Lung (tissue), 12 donors: Measurements from ENCODE around the gene RNF215. TPM values are rescaled to one million over a fixed set of nuclear protein-coding genes. Genes with fewer than 3 reads are reported as not detected.
A peak's percentile ranks its signal among the peaks of the same experiment; 100 is the strongest.

Source experiments
- ATAC-seq: fragments of 200-7000 bp; cut with Tn5 transposase; one replicate; pipeline ENCODE4 v1.9.1; 2020; ENCODE audit warnings: moderate number of reproducible peaks; ENCODE audit not compliant: insufficient read depth, low FRiP score
- DNase-seq, 3 donors: peaks; one replicate each; pipeline ENCODE4 v3.0.0-alpha.2; 2013 to 2017
- H3K27ac ChIP-seq, 2 donors: one replicate each; pipeline ENCODE4 v1.5.1; 2013; ENCODE audit warnings: mild to moderate bottlenecking in 2 of 2, moderate library complexity in 2 of 2, control low read depth in 1 of 2, inconsistent platforms in 1 of 2, low read depth in 1 of 2, low read length in 1 of 2
- H3K27me3 ChIP-seq, 3 donors: one replicate each; pipeline ENCODE4 v1.5.1; 2013; ENCODE audit warnings: low read length in 2 of 3; ENCODE audit not compliant: control insufficient read depth in 3 of 3, insufficient read depth in 3 of 3
- H3K36me3 ChIP-seq, 4 donors: one replicate each; pipeline ENCODE4 v1.5.1; 2013; ENCODE audit warnings: low read length in 4 of 4, mild to moderate bottlenecking in 1 of 4, moderate library complexity in 1 of 4; ENCODE audit not compliant: control insufficient read depth in 4 of 4, insufficient read depth in 4 of 4
- H3K4me1 ChIP-seq, 5 donors: one replicate each; pipeline ENCODE4 v1.5.1; 2013; ENCODE audit warnings: low read length in 5 of 5, mild to moderate bottlenecking in 2 of 5, moderate library complexity in 1 of 5; ENCODE audit not compliant: control insufficient read depth in 5 of 5, insufficient read depth in 5 of 5
- H3K4me3 ChIP-seq: one replicate; pipeline ENCODE4 v1.5.1; 2013; ENCODE audit warnings: mild to moderate bottlenecking, control low read depth, moderate library complexity
- H3K9ac ChIP-seq, 2 donors: one replicate each; pipeline ENCODE4 v1.5.1; 2013; ENCODE audit warnings: low read length in 2 of 2, control low read depth in 1 of 2; ENCODE audit not compliant: insufficient read depth in 1 of 2
- H3K9me3 ChIP-seq, 4 donors: one replicate each; pipeline ENCODE4 v1.5.1; 2013; ENCODE audit warnings: low read length in 3 of 4, mild to moderate bottlenecking in 1 of 4, moderate library complexity in 1 of 4; ENCODE audit not compliant: control insufficient read depth in 4 of 4, insufficient read depth in 3 of 4
- CTCF ChIP-seq: IDR thresholded peaks from 2 replicates; pipeline ENCODE4 v1.5.1; 2012; ENCODE audit warnings: mild to moderate bottlenecking; ENCODE audit errors: control extremely low read depth, extremely low read depth
- WGBS, 2 donors: extraction: QIAGEN DNeasy Blood & Tissue Kit; methylation state at CpG; one replicate each; pipeline ENCODE4 v1.1.7; 2013; 5-methylcytosine and 5-hydroxymethylcytosine counted together
- polyA plus RNA-seq, 2 donors: library from polyadenylated mRNA; stranded (reverse); fragments of 200-250 nt; gene quantifications; one replicate each; pipeline ENCODE4 v1.2.1, GENCODE V29; 2013
- total RNA-seq, 2 donors: library from RNA; depleted of rRNA in 1 of 2; stranded (reverse); fragments of >200 nt in 1 of 2; gene quantifications; one replicate each; pipeline ENCODE4 v1.2.1, GENCODE V29; 2014 to 2021
- donor health status: control.
- donor health status: control.
- donor health status: Bipolar disorder and iron deficiency.
- donor health status: healthy.
- donor health status: DM: yes; HTN: yes; CAD: no.

Gene RNF215
- total and polyA plus RNA-seq, 4 donors = 8.5 to 19.7 (median 9.6) TPM

GRCh38 chr22:30337461-30337778, 49.8 kb downstream of the RNF215 start:
- peak overlapping the region in 1 of 2 donors; percentile 0 for H3K27ac ChIP-seq

GRCh38 chr22:30336752-30337460, 50.3 kb downstream of the RNF215 start:
- Histone ChIP-seq H3K4me1 (no peaks in the 10 kb centered on the region), H3K9ac (no peak overlapping the region), H3K4me3 (no peak overlapping the region), H3K36me3 (peaks cover 57 to 92% (median 74%) of the 10 kb centered on the region in 4 donors), H3K9me3 (peaks cover 0 to 2% (median 0%) of the 10 kb centered on the region in 4 donors), H3K27me3 (no peaks in the 10 kb centered on the region), H3K27ac (peak overlapping the region in 1 of 2 donors; percentile 0)
- no peak for TF ChIP-seq CTCF
- ATAC-seq = no peak
- 88 to 92% methylated on average over 4 of the region's 4 CpGs for WGBS, 2 donors
- no peak for DNase-seq

More at GRCh38 chr22:30337461-30337778, 49.8 kb downstream of the RNF215 start:
- Histone ChIP-seq H3K36me3 (peaks cover 62 to 94% (median 77%) of the 10 kb centered on the region in 4 donors), H3K4me1 (no peaks in the 10 kb centered on the region), H3K27me3 (no peaks in the 10 kb centered on the region), H3K9ac (no peak overlapping the region), H3K4me3 (no peak overlapping the region), H3K9me3 (peaks cover 0 to 2% (median 0%) of the 10 kb centered on the region in 4 donors)
- 88 to 96% methylated on average over 8 of the region's 8 CpGs for WGBS, 2 donors
- no peak for TF ChIP-seq CTCF
- ATAC-seq = no peak
- DNase-seq = no peak

- Histone ChIP-seq H3K4me1 (no peaks in the 10 kb centered on the region), H3K27me3 (no peaks in the 10 kb centered on the region), H3K9ac (no peak overlapping the region), H3K9me3 (peaks cover 0 to 2% (median 0%) of the 10 kb centered on the region in 4 donors), H3K27ac (no peak overlapping the region), H3K4me3 (no peak overlapping the region), H3K36me3 (peaks cover 50 to 83% (median 63%) of the 10 kb centered on the region in 4 donors)
- ATAC-seq (no peak), DNase-seq (no peak)
- WGBS, 2 donors = 96 to 97% methylated on average over 1 of the region's 1 CpG
- TF ChIP-seq CTCF = no peak
Observed at GRCh38 chr22:30335236-30335635, 52.0 kb downstream of the RNF215 start.
